Activated B cell treated with CpG ODN at 0.5 μM for 24 hours (primary cell): Measurements from ENCODE around the gene PARP12. TPM values are rescaled to one million over a fixed set of nuclear protein-coding genes. Genes with fewer than 3 reads are reported as not detected.

Experiments
- ATAC-seq: fragments of 200-7000 bp; cut with Tn5 transposase; one replicate; pipeline ENCODE4 v1.10.0; 2021; ENCODE audit warnings: low read depth, mild to moderate bottlenecking, moderate library complexity
- CTCF ChIA-PET: fragments of 350-600 bp; sonication (Branson Sonifier 250); formaldehyde crosslinking; loops from one replicate; lab custom pipeline; 2021; ENCODE audit warnings: antibody characterized with exemption; lab: Charles Lee
- POLR2A ChIA-PET: fragments of 350-600 bp; sonication (Branson Sonifier 250); formaldehyde crosslinking; loops from one replicate; lab custom pipeline; 2021; ENCODE audit warnings: antibody characterized with exemption; lab: Charles Lee
- DNase-seq: peaks from one replicate; pipeline ENCODE4 v3.0.0; 2022
- H3K27ac Mint-ChIP-seq: one replicate; pipeline ENCODE4 v1.8.0; 2020; ENCODE audit warnings: mixed read lengths
- H3K27me3 Mint-ChIP-seq: one replicate; pipeline ENCODE4 v1.8.0; 2021; ENCODE audit warnings: mixed read lengths
- H3K36me3 Mint-ChIP-seq: one replicate; pipeline ENCODE4 v1.8.0; 2021; ENCODE audit warnings: low read depth, mixed read lengths
- H3K4me1 Mint-ChIP-seq: one replicate; pipeline ENCODE4 v1.8.0; 2021; ENCODE audit warnings: mixed read lengths
- H3K4me3 Mint-ChIP-seq: one replicate; pipeline ENCODE4 v1.8.0; 2020; ENCODE audit warnings: mild to moderate bottlenecking, mixed read lengths
- H3K9me3 Mint-ChIP-seq: one replicate; pipeline ENCODE4 v1.8.0; 2020; ENCODE audit warnings: mixed read lengths
- intact Hi-C: fragments of 100-400 bp; cut with micrococcal nuclease; formaldehyde crosslinking; loops from one replicate; pipeline ENCODE4 v1.15.1; 2024
- total RNA-seq: library from RNA; stranded (reverse); gene quantifications from 2 replicates; pipeline ENCODE4 v1.2.3, GENCODE V29; 2022
- TF ChIP-seq, protein P1 (sequence below): fragments of 200-600 bp; IDR thresholded peaks from one replicate; pipeline ENCODE4 v1.8.0; 2022; ENCODE audit warnings: antibody characterized with exemption, mild to moderate bottlenecking

PARP12 gene
- total RNA-seq, 1 donor from 2014 or later = 128 TPM

DNA sequence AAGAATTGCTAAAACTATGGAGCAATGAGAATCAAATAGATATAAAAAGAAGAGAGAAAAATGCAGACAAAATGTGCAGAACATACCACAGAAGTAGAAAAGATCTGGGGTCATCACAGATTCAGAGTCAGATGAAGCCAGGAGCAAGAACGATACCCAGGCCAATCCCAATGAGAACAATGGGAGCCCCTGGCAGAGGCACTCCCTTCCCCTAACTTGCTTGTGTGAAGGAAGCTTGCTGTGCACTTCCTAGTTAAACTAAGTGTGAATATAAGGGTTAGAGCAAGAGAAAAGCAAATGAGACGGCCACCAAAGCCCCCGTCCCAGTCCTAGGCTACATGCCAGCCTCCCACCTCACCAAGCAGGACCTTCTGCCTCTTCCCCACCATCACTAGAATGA, 12.7 kb downstream of the PARP12 start:
- ATAC-seq (no peak), DNase-seq (no peak)
- H3K36me3 Mint-ChIP-seq = peaks cover 64% of the 10 kb centered on the region
- intact Hi-C loops = no loop called here
- ChIA-PET CTCF (no interaction called here), POLR2A (no interaction called here)
- no peaks in the 10 kb centered on the region for H3K27me3 Mint-ChIP-seq
- TF ChIP-seq, protein P1, sequence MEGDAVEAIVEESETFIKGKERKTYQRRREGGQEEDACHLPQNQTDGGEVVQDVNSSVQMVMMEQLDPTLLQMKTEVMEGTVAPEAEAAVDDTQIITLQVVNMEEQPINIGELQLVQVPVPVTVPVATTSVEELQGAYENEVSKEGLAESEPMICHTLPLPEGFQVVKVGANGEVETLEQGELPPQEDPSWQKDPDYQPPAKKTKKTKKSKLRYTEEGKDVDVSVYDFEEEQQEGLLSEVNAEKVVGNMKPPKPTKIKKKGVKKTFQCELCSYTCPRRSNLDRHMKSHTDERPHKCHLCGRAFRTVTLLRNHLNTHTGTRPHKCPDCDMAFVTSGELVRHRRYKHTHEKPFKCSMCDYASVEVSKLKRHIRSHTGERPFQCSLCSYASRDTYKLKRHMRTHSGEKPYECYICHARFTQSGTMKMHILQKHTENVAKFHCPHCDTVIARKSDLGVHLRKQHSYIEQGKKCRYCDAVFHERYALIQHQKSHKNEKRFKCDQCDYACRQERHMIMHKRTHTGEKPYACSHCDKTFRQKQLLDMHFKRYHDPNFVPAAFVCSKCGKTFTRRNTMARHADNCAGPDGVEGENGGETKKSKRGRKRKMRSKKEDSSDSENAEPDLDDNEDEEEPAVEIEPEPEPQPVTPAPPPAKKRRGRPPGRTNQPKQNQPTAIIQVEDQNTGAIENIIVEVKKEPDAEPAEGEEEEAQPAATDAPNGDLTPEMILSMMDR = no peak
- H3K4me3 Mint-ChIP-seq = no peak overlapping the region
- H3K27ac Mint-ChIP-seq = no peak overlapping the region
- no peaks in the 10 kb centered on the region for H3K9me3 Mint-ChIP-seq
- peaks cover 42% of the 10 kb centered on the region for H3K4me1 Mint-ChIP-seq

DNA sequence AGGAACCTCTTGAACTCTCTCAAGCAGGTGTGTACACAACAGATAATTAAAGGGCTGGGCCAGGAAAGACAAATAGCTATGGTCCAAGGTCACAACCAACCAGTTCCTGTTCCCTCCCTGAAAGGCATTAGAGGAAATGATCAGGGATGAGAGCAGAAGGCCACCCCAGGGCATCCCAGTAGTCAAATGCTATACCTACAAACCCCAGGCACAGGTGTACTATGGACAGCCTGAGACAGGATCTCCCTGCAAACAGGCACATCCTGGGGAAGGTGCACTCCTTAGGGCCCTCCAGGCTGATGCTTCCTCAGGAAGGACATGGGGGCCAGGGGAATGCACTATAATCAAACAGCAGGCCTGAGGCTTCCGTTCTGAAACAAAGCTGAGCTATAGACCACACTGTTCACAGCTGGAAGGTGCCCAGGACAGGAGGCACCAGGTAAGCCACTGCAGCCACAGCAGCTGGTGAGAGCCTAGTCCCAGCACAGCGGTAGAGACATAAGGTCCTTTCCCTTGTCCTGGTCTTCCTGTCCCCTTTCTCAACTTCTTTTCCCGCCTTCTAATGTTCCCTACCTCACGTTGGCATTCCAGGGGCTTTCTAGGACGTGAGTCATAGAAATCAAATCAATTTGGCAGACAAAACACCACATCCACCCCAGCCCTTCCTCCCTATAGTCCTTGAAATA, 13.3 kb downstream of the PARP12 start:
- TF ChIP-seq, protein P1 = no peak
- no peak for ATAC-seq
- POLR2A ChIA-PET = no interaction called here
- CTCF ChIA-PET = no interaction called here
- Mint-ChIP-seq H3K27ac (no peak overlapping the region), H3K36me3 (peaks cover 67% of the 10 kb centered on the region), H3K27me3 (no peaks in the 10 kb centered on the region), H3K9me3 (no peaks in the 10 kb centered on the region), H3K4me1 (peaks cover 36% of the 10 kb centered on the region), H3K4me3 (no peak overlapping the region)
- intact Hi-C loops = no loop called here
- DNase-seq = no peak

DNA sequence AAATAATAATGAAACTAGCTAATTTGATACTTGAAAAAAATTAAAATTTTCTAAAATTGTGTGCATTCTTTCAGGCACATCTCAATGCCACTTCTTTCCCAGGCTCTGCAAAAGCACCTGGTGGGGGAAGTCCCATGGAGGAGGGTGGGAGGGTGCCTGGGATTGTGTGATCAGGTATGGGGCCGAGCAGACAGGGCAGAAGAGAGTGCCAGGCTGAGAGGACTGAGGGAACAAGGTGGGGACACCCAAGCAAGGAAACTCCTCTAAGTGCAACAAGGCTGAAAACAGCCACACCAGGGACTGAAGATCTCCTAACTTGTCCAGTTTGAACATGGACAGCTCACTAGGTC, 13.8 kb downstream of the PARP12 start:
- CTCF ChIA-PET = no interaction called here
- Mint-ChIP-seq H3K9me3 (no peaks in the 10 kb centered on the region), H3K36me3 (peaks cover 72% of the 10 kb centered on the region), H3K4me3 (no peak overlapping the region), H3K27me3 (no peaks in the 10 kb centered on the region), H3K27ac (no peak overlapping the region), H3K4me1 (peaks cover 31% of the 10 kb centered on the region)
- ATAC-seq (no peak), DNase-seq (no peak)
- intact Hi-C loops = no loop called here
- POLR2A ChIA-PET = no interaction called here
- TF ChIP-seq, protein P1 = no peak

DNA sequence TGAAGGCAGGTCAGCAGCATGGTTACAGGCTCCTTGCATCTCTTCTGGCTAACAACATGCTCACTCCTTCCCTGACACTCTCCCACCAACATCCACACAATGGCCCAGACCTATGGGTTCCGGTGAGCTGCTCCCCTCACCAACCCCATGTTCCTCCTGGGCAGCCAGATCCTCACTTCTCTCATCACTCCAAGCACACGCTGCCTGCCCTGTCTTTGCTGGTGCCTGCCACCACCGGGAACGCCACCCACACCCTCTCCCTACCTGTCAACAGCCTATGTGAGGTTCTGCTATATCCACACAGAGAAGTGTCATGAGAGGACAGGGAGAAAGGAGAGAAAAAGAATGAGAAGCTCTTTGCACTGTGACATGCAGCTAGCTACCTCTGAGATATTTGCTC, 14.6 kb downstream of the PARP12 start:
- peaks cover 23% of the 10 kb centered on the region for H3K4me1 Mint-ChIP-seq
- DNase-seq = no peak
- no peak overlapping the region for H3K27ac Mint-ChIP-seq
- no peak overlapping the region for H3K4me3 Mint-ChIP-seq
- ATAC-seq = no peak
- peaks cover 71% of the 10 kb centered on the region for H3K36me3 Mint-ChIP-seq
- TF ChIP-seq, protein P1 = no peak
- no peaks in the 10 kb centered on the region for H3K9me3 Mint-ChIP-seq
- CTCF ChIA-PET = no interaction called here
- H3K27me3 Mint-ChIP-seq = no peaks in the 10 kb centered on the region
- POLR2A ChIA-PET = no interaction called here
- intact Hi-C loops = no loop called here

DNA sequence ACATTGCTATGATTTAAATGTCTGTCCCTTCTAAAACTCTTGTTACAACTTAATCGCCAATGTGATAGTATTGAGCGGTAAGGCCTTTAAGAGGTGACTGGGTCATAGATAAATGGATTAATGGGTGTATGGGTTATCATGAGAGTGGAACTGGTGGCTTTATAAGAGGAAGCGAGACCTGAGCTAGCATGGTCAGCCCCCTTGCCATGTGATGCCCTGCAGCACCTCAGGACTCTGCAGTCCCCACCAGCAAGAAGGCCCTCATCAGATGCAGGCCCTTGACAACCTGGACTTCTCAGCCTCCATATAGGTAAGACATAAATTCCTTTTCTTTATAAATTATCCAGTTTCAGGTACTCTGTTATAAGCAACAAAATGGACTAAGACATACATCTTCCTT, 15.6 kb downstream of the PARP12 start:
- Mint-ChIP-seq H3K27ac (no peak overlapping the region), H3K9me3 (no peaks in the 10 kb centered on the region), H3K4me1 (peaks cover 13% of the 10 kb centered on the region), H3K27me3 (no peaks in the 10 kb centered on the region), H3K4me3 (no peak overlapping the region), H3K36me3 (peaks cover 73% of the 10 kb centered on the region)
- ChIA-PET POLR2A (no interaction called here), CTCF (no interaction called here)
- intact Hi-C loops = no loop called here
- DNase-seq (no peak), ATAC-seq (no peak)
- TF ChIP-seq, protein P1 = no peak
